Caki2 (cell line): Measurements from ENCODE around the gene ATP11B. TPM values are rescaled to one million over a fixed set of nuclear protein-coding genes. Genes with fewer than 3 reads are reported as not detected.
A peak's percentile ranks its signal among the peaks of the same experiment; 100 is the strongest.

Experiments
- DNase-seq: peaks from one replicate; pipeline ENCODE4 v3.0.0-alpha.2; 2015; ENCODE audit warnings: low read depth
- in situ Hi-C: cut with HindIII; loops from 2 replicates; pipeline ENCODE4 v1.10.0; 2016; ENCODE audit warnings: low sequenced_read_pairs, low pct_unique_long_range_greater_than_20kb, mixed read lengths
- total RNA-seq: library from RNA; depleted of rRNA; stranded (reverse); fragments of >200 nt; shearing (Covaris generic); gene quantifications from 2 replicates; pipeline ENCODE4 v1.2.3, GENCODE V29; 2014; ENCODE audit warnings: low replicate concordance; rRNA removed

Gene ATP11B
- 30.0 and 40.8 TPM in 2 replicates for total RNA-seq

DNA sequence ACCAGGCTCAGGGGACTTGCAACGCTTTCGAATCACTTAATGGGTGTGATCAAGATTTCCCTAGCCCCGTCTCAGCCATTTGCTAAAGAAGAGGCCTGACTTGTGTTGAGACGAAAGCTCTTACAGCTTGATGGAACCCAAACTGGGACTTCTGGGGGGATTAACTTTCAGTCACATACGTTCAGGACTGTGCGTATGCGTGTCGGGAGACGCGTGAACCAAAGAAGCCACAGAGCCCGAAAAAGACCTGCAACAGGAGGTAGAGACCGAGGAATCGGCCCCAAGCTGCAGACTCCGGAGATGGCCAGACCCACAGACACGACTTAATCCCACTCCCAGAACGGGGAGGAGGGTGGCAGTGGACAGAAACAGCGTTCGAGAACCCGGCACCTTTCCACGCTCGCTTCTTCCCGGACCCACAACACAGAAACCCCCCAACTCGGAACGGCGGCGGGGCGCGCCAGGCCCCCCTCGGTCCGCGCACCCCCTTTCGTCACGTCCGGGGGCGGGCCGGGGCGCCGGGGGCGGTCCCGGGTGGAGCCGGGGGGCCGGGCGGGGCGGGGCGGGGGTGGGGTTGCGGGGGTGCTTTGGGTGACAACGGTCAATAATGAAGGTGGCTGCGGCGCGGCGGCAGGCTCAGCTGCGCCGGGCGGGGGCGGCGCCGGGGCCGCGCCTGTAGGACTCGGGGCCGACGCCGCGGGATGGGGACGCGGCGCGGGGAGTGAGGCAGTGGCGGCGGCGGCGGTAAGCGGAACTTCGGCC is at the start of gene ATP11B:
Gene ATP11B, plus strand, starts transcription at position 604 of the 762 bp plus-strand sequence. CDS start 256 bp downstream, outside the sequence.
- in situ Hi-C loops = no loop called here
- peak; percentile 77 for DNase-seq

DNA sequence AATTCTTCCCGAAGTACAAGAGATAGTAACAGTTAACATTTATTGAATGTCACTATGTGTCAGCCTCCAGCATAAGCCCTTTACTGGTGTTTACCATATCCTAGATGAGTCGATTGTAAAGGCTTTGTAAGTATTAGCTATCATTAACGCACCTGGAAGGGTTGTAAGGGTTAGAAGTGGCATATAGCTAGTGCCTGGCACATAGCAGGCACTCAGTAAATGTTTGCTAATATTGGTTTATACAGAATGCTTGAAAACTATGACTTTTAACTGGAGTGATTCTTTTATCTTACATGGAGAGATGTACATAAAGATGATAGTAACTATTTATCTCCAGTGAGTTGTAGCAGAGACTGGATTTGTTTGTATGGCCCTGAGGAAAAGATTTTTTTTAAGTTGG is 46.3 kb upstream of the ATP11B start:
- in situ Hi-C loops = no loop called here
- no peak for DNase-seq

DNA sequence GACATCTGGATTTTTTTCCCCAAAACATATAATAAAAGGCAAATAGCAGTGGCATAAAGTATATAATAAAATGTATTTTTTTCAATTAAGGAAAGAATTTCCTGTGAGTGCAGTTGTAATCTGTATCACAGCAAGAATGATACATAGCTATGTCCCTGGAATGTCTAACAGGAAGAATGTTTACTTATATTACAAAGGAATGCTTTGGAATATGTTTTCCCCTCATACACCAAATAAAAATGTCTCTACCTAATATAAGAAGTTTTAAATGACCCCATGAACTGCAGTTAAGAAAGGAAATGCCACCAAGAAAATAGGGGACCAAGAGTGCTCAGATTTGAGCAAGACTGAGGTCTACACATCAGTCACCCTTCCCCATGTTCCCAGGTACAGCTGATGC is 38.0 kb upstream of the ATP11B start:
- DNase-seq = no peak
- in situ Hi-C loops = no loop called here

DNA sequence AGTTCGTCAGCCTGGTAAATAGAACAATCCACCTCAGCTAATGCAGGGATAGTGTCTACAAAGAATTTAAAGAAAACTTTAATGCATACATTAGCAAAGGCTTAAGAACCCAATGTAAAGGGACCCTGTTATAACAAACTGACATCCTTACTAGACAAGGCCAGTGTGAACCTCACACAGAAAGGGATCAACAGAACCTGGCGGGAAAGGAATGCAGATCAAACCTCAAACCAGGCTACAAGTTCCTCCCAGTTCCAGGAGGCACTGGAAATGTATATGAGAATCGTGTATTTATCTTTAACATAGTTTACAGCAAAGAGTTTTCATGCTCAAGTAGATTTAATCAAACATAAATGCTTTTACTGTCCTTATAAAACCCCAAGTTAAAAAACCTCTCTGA is 37.6 kb upstream of the ATP11B start:
- no peak for DNase-seq

DNA sequence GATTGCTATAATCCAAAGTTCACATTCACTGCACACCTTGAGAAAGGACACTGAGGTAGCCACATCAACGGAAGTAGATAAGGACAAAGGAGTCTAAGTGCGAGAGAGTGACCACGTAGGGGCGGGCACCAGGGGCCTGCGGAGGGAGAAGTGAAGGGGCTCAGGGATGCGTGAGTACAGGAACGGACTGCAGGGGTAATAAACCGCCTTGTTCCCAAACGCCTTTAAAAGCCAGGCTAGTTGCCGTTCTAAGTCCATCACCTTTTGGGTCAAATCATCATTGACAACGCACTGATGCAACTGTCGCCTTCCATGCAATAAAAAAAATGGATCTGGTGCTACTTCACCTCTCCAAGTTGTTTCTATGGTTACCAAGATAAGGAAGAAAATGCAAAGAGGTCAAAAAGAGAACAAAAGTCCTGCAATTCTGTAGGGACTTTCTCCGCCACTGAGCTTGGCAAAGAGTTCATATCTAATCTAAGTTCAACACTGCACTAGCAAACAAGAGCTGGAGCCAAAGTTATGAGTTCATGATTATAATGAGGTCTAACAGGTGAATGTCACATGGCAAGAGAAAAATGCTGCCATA is 32.6 kb upstream of the ATP11B start:
- in situ Hi-C loops = no loop called here
- no peak for DNase-seq

More for the DNA sequence above, 37.6 kb upstream of the ATP11B start:
- in situ Hi-C loops = no loop called here

DNA sequence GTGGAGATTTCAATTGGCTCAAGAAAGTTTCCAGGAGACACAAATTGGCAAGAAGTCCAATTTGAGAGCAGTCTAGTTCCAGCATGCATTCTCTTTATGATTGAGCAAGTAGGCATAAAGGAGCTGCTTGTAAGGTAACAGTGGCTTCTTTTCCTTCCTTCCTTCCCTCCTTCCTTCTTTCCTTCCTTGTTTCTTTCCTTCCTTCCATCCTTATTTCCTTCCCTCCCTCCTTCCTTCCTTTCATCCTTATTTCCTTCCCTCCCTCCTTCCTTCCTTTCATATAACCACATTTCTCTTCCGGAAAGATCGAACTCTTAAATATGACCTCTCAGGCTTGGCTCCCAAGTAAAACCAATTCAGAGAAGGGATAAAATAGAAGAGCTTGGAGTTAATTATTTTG is 29.4 kb upstream of the ATP11B start:
- in situ Hi-C loops = no loop called here
- DNase-seq = no peak

DNA sequence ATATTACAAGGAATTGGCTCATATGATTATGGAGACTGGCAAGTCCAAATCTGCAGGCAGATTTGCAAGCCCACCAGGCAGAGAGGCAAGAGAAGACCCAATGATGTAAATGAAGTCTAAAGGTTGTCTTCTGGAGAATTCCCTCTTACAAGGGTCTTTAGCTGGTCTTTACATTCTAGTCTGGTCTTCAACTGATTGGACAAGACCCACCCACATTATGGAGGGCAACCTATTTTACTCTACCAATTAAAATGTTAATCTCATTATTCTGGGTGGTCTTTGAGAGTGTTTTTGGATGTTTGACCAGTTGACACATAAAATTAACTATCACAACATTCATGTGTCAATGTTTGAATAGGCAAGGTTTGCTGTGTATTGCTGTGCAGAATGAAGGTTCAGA is 28.0 kb upstream of the ATP11B start:
- in situ Hi-C loops = no loop called here
- no peak for DNase-seq

DNA sequence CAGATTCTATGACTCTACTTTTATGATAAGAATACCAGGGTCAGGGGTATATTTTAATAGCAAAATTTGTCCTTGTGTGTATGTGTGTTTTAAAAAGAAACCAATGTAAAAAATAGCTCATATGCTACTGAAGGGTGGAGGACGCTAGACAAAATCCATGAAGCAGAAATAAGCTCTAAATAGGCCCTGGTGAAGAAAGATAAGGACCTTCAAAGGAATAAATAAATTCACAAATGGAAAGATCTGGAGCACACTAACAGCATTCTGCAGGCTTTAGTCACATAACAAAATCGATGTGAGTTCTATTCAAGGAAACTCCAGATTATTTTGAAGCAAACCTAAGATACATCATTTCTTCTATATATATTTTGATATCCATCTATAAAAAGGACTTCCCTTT is 27.2 kb upstream of the ATP11B start:
- in situ Hi-C loops = no loop called here
- DNase-seq = no peak

DNA sequence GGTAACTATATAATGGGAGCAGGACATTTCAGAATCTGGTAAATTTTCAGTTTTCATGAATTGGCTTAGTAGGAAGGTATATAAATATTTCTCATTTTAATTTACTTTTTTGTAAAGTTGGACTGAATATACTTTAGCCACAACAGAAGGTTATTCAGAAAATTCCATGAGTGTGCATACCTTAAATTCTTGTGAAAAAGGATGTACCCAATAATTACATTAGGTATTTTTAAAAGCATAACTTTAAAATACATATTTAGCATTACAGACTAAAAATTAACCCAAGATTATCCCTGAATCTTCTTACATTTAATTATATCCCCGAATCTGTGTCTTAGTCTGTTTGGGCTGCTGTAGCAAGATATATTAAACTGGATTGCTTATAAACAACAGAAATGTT is 24.9 kb upstream of the ATP11B start:
- in situ Hi-C loops = no loop called here
- no peak for DNase-seq

DNA sequence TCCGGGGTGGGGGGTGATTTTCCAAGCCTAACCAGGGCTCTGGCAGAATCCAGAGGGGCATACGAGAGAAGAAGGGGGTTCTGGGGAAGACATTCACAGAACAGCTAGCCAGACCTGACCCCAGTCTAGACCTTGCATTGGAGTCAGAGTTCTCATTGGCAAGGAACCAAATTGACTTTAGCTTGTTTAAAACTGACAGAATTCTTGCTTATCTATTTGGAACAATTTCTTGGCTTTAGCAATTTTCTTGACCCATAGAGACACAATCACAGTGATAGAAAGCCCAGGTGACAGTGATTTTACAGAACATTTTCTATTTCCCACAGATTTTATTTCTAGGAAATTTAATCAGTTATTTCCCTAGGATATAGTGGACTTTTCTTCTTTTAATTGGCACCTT is 23.6 kb upstream of the ATP11B start:
- no peak for DNase-seq
- in situ Hi-C loops = no loop called here

DNA sequence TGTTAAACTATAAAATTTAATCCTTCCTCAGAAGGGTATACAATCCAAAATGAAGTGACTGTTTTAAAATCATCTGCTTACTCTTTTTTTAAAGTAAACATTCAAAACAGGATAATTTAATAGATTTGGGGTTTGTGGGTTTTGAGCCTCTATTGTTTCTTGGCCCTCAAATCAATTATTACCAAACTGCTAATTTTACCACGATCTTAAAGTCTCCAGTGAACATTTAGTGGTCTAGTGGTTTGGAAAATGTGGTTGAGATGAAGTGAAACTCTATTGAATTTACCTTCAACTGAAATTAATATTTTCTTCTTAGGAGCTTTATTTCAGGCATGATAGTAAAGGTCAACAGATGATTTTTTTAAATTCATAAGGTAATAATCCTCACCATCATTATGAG is 11.2 kb upstream of the ATP11B start:
- in situ Hi-C loops = no loop called here

DNA sequence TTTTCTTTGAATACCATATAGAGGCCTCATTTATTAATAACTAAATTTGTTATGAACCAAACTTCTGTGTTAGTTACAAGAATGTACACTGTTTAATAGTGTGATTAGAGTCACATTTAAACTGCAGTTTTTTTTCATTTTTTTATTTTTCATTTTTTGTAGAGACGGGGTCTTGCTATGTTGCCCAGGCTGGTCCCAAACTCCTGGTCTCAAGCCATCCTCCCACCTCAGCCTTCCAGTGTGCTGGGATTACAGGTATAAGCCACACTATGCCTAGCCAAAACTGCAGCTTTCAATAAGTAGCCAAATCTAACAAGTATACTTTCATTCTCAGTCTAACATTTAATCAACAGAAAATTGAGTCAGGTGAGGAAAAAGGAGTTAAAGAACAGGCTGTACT is 10.2 kb upstream of the ATP11B start:
- in situ Hi-C loops = no loop called here
- no peak for DNase-seq

More for the DNA sequence above, 11.2 kb upstream of the ATP11B start:
- DNase-seq = no peak

DNA sequence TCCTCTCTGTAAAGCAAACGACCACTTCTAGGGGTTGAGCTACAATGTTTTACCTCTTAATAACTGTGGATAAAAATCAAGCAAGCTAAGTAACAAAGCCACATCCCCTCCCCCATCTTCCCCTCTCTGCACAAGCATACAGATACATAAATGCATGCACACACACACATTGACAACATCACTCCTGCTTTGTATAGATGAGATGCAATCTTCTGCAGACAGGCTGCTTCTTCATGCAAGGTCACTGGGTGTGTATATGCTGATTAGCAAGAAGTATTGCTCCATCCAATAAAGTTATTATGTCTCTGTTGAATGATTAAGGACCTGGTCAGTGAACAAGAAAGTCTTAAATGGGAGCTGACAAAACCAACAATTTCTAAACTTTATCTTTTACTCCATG is 8.8 kb upstream of the ATP11B start:
- no peak for DNase-seq
- in situ Hi-C loops = no loop called here

DNA sequence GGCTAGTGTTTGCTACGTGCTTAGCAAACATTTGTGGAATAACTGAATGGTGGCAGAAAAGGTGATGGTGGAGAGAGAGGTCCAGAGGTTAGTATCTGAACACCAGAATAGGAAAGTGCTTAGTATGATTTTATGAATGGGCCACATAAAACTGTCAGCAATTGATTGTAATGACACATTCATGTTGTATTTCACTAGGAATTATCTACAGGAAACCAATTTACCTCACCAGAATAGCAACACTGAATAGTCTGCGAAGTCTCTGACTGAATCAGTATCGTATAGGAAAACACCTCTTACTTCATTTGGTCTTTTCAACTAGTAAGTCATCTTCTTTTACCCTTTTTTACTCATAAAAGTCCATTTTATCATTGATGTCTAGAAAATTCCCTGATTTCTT is 8.2 kb upstream of the ATP11B start:
- in situ Hi-C loops = no loop called here
- DNase-seq = no peak

DNA sequence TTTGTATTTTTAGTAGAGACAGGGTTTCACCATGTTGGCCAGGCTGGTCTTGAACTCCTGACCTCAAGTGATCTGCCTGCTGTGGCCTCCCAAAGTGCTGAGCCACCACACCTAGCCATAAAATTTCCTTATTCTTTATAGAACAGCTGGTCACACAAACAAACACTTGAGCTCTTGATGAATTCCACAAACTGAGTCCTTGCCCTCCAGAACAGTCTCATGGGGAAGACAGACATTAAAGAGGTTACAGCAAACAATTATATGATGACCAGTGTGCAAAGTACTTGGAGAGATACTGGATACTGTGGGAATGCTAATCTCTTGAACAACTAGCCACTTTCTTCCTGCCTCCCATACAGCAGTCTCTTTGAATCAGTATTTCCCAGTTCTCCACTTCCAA is 7.5 kb upstream of the ATP11B start:
- in situ Hi-C loops = no loop called here
- no peak for DNase-seq

DNA sequence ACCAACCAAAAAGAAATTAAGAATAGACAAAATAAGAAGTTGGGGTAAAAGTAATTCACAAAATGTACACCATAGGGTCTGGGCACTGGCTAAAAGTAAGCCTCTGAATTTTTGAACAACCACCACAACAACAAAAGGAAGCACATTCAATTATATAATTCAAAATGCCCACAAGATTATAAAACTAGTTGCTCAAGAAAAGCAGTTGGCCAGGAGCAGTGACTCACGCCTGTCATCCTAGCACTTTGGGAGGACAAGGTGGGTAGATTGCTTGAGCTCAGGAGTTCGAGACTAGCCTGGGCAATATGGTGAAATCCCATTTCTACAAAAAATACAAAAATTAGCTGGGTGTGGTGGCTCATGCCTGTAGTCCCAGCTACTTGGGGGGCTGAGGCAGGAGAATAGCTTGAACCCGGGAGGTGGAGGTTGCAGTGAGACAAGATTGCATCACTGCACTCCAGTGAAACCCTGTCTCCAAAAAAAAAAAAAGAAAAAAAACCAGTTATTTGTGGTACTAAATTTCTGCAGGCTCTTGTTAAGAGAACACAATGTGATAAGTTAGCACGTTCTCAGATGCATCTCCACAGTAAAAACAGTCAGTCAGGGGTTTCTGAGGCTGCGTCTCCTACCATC is 6.6 kb upstream of the ATP11B start:
- no peak for DNase-seq
- in situ Hi-C loops = no loop called here

DNA sequence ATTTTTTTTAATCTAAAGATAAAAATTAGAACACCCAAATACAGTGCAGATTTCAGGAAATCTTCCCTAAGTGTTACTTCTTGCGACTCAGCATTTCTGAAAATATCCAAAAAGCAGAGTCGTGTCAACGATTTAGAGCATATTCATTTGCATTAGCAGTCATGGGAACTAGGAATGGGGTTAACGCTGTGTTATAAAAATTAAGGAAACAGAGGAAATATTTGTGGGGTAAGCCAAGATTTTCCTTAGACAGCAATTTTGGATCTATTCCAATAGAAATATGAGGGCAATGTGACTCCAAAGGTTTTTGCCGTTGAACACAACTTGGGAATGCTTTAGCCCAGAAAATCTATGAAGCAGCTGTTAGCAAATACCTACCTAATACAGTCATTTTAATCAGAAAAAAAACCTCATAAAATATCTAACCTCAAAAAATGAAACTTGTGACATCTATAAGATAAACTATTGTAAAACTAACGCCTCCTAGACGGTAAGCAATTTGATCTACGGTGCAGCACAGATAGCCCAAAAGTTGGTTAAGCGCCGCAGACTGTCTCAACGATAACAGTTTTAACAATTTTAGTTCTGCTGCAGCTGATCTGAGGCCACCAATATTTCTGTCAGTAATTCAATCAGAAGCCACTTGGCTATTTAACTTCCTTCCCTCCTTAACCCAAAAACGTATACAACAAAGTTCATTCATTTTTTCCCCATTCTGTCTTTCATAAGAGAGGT is 5.8 kb upstream of the ATP11B start:
- DNase-seq = no peak
- in situ Hi-C loops = no loop called here

DNA sequence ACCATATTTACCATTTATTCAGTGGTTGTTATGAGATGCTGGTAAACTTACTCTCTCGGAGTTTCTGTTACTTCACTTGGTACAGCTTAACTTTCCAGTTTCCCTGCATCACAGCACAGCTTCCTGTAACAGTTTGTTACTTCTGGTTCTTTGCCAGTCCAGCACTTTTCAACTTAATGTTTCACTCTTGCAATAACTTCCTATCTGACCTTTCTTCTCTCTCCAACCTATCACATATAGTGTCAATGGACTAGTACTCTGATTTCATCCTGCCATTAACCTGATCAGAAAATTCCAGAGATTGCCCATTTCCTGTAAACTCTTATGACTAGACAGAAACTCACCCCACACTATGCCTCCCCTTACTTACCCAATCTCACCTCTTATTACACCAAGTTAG is 3.9 kb upstream of the ATP11B start:
- in situ Hi-C loops = no loop called here
- DNase-seq = no peak

DNA sequence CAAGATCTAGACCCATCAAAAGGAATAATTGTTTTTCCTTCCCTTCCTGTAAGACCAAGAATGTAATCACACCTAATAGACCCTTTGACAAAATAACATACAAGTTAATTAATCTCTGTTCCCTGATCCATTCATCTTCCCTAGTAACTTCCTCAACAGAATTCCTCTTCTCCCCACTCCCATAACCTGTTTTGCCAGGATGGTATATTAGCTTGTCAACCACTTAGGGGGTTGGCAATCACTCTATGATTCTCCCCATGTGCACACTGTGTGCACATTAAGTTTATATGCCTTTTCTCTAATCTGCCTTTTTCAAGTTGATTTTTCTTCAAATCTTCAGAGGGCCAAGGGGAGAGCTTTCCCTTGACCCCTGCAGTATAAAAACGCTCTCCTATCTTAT is 2.7 kb upstream of the ATP11B start:
- in situ Hi-C loops = no loop called here

More for the DNA sequence above, 2.7 kb upstream of the ATP11B start:
- DNase-seq = no peak
